OCI-LY7 (cell line): ENCODE data around the gene ANKRD18A. TPM values are rescaled to one million over a fixed set of nuclear protein-coding genes. Genes with fewer than 3 reads are reported as not detected.

Experiments
- BruUV-seq: library from RNA; stranded (reverse); fragments of 400-500 nt; replicated peaks from 2 replicates; lab custom pipeline; 2021; lab: Mats Ljungman, UMichigan
- CTCF ChIA-PET: fragments of 300-600 bp; sonication (Branson Sonifier 250); formaldehyde crosslinking; loops from one replicate; lab custom pipeline; 2022; ENCODE audit warnings: antibody characterized with exemption; ENCODE audit not compliant: unreplicated experiment; lab: Charles Lee
- POLR2A ChIA-PET: fragments of 300-600 bp; sonication (Branson Sonifier 250); formaldehyde crosslinking; loops from one replicate; lab custom pipeline; 2022; ENCODE audit warnings: antibody characterized with exemption; lab: Charles Lee
- DNase-seq: peaks from one replicate; pipeline ENCODE4 v3.0.0-alpha.2; 2015; ENCODE audit warnings: low spot score
- H2AFZ ChIP-seq: fragments of 200-600 bp; sonication (generic), shearing (Covaris generic); 2 replicates; pipeline ENCODE4 v1.6.1; 2014; ENCODE audit warnings: mild to moderate bottlenecking, antibody characterized with exemption, low read length, moderate library complexity
- H3K27ac ChIP-seq: fragments of 200-600 bp; sonication (generic); 2 replicates; pipeline ENCODE4 v1.5.1; 2014; ENCODE audit warnings: mixed run types, low read depth, mild to moderate bottlenecking, moderate library complexity, low read length, inconsistent platforms; ENCODE audit not compliant: poor library complexity, severe bottlenecking
- H3K36me3 ChIP-seq: fragments of 200-600 bp; sonication (generic); 2 replicates; pipeline ENCODE4 v1.6.1; 2014; ENCODE audit warnings: mild to moderate bottlenecking, antibody characterized with exemption, low read length, moderate library complexity, mixed read lengths; ENCODE audit not compliant: insufficient read depth
- H3K4me1 ChIP-seq: fragments of 200-600 bp; sonication (generic); 2 replicates; pipeline ENCODE4 v1.5.1; 2014; ENCODE audit warnings: mild to moderate bottlenecking, low read length; ENCODE audit not compliant: insufficient read depth, poor library complexity, severe bottlenecking
- H3K4me2 ChIP-seq: fragments of 200-600 bp; sonication (generic); 2 replicates; pipeline ENCODE4 v1.6.1; 2014; ENCODE audit warnings: mild to moderate bottlenecking, low read length
- H3K4me3 ChIP-seq: fragments of 200-600 bp; sonication (generic); 2 replicates; pipeline ENCODE4 v1.5.1; 2014; ENCODE audit warnings: mild to moderate bottlenecking, low read depth, low read length; ENCODE audit not compliant: poor library complexity, severe bottlenecking
- H3K79me2 ChIP-seq: fragments of 200-600 bp; sonication (generic); 2 replicates; pipeline ENCODE4 v1.6.1; 2016; ENCODE audit warnings: low read depth, mild to moderate bottlenecking, low read length, moderate library complexity, mixed read lengths; ENCODE audit not compliant: insufficient read depth
- H3K9me2 ChIP-seq: fragments of 200-600 bp; sonication (generic); 2 replicates; pipeline ENCODE4 v1.6.1; 2016; ENCODE audit warnings: mild to moderate bottlenecking, low read length, mixed read lengths; ENCODE audit not compliant: insufficient read depth
- H3K9me3 ChIP-seq: fragments of 200-600 bp; sonication (generic); 2 replicates; pipeline ENCODE4 v1.6.1; 2014; ENCODE audit warnings: mild to moderate bottlenecking, mixed run types, low read length, mixed read lengths
- H4K20me1 ChIP-seq: fragments of 200-600 bp; sonication (generic); 2 replicates; pipeline ENCODE4 v1.6.1; 2014; ENCODE audit warnings: mild to moderate bottlenecking, antibody characterized with exemption, low read length, moderate library complexity, mixed read lengths; ENCODE audit not compliant: insufficient read depth
- CTCF ChIP-seq: fragments of 200-600 bp; sonication (generic); conservative IDR thresholded peaks from 2 replicates; pipeline ENCODE4 v1.5.1; 2014; ENCODE audit warnings: mild to moderate bottlenecking, antibody characterized with exemption, low read length, moderate library complexity, mixed read lengths
- EZH2phosphoT487 ChIP-seq: fragments of 200-600 bp; sonication (generic); IDR thresholded peaks from 2 replicates; pipeline ENCODE4 v1.6.1; 2018; ENCODE audit warnings: low read depth, borderline replicate concordance, mild to moderate bottlenecking, mixed run types, antibody characterized with exemption, low read length, moderate library complexity, mixed read lengths
- intact Hi-C: fragments of 100-400 bp; cut with micrococcal nuclease; formaldehyde crosslinking; loops from one replicate; pipeline ENCODE4 v1.10.0; 2022; ENCODE audit not compliant: unreplicated experiment
- total RNA-seq, 2 experiments: library from RNA; depleted of rRNA in 1 of 2; stranded (reverse); fragments of >200 nt in 1 of 2; shearing (Covaris generic) in 1 of 2; gene quantifications; 2 replicates each; pipeline ENCODE4 v1.2.3, GENCODE V29; 2014 to 2022

ANKRD18A gene
- total RNA-seq, 2 experiments from 2014 or later, result not detected

GRCh38 chr9:38527503-38527902, 92.9 kb downstream of the ANKRD18A start:
- POLR2A ChIA-PET, result no interaction called here
- DNase-seq, result no peak
- H3K79me2 ChIP-seq, result no peaks in the 10 kb centered on the region
- intact Hi-C loops, result no loop called here
- CTCF ChIA-PET, result no interaction called here
- no peak overlapping the region for H3K4me2 ChIP-seq
- TF ChIP-seq EZH2phosphoT487 (no peak), CTCF (no peak)
- H3K27ac ChIP-seq, result no peak overlapping the region
- no peaks in the 10 kb centered on the region for H3K4me1 ChIP-seq
- no peaks in the 10 kb centered on the region for H3K9me3 ChIP-seq
- H4K20me1 ChIP-seq, result no peaks in the 10 kb centered on the region
- H3K9me2 ChIP-seq, result no peaks in the 10 kb centered on the region
- H3K36me3 ChIP-seq, result no peaks in the 10 kb centered on the region
- H2AFZ ChIP-seq, result no peak overlapping the region
- H3K4me3 ChIP-seq, result no peak overlapping the region
- no TSS peak for BruUV-seq

GRCh38 chr9:38526591-38526990, 93.8 kb downstream of the ANKRD18A start:
- BruUV-seq, result no TSS peak

GRCh38 chr9:38523121-38523520, 97.3 kb downstream of the ANKRD18A start:
- Histone ChIP-seq H2AFZ (no peak overlapping the region), H3K9me3 (no peaks in the 10 kb centered on the region), H3K4me3 (no peak overlapping the region), H3K36me3 (no peaks in the 10 kb centered on the region), H3K4me1 (no peaks in the 10 kb centered on the region), H3K79me2 (no peaks in the 10 kb centered on the region), H3K9me2 (no peaks in the 10 kb centered on the region), H3K4me2 (no peak overlapping the region), H4K20me1 (no peaks in the 10 kb centered on the region), H3K27ac (no peak overlapping the region)
- BruUV-seq, result no TSS peak
- ChIA-PET POLR2A (no interaction called here), CTCF (no interaction called here)
- intact Hi-C loops, result no loop called here
- DNase-seq, result no peak
- TF ChIP-seq EZH2phosphoT487 (no peak), CTCF (no peak)

More at GRCh38 chr9:38526591-38526990, 93.8 kb downstream of the ANKRD18A start:
- intact Hi-C loops, result no loop called here
- Histone ChIP-seq H4K20me1 (no peaks in the 10 kb centered on the region), H3K9me3 (no peaks in the 10 kb centered on the region), H3K4me3 (no peak overlapping the region), H3K4me2 (no peak overlapping the region), H3K4me1 (no peaks in the 10 kb centered on the region), H3K36me3 (no peaks in the 10 kb centered on the region), H3K27ac (no peak overlapping the region), H2AFZ (no peak overlapping the region), H3K79me2 (no peaks in the 10 kb centered on the region), H3K9me2 (no peaks in the 10 kb centered on the region)
- CTCF ChIA-PET, result no interaction called here
- no peak for DNase-seq
- POLR2A ChIA-PET, result no interaction called here
- no peak for TF ChIP-seq CTCF
- TF ChIP-seq EZH2phosphoT487, result no peak
